HG03060 (cell line): ENCODE results near the gene KCTD17.

Experiments
- ATAC-seq: cut with Tn5 transposase; IDR thresholded peaks from one replicate; pipeline ENCODE4 v1.9.1; 2021; ENCODE audit warnings: low read depth, moderate number of reproducible peaks; ENCODE audit not compliant: unreplicated experiment

Gene KCTD17

GRCh38 chr22:37051391-37052385 lies at the start of gene KCTD17:
Gene KCTD17 (plus strand): TSS chr22:37051742. CDS start chr22:37051761, 19 bp downstream.
- no peak for ATAC-seq

GRCh38 chr22:37001826-37002225 lies 49.7 kb upstream of the KCTD17 start:
- no peak for ATAC-seq

- ATAC-seq = no peak
Measured at GRCh38 chr22:37002633-37003032, 48.9 kb upstream of the KCTD17 start.

- ATAC-seq = no peak
Measured at GRCh38 chr22:37007651-37008050, 43.9 kb upstream of the KCTD17 start.

- no peak for ATAC-seq
Measured at GRCh38 chr22:37008365-37008764, 43.2 kb upstream of the KCTD17 start.

- ATAC-seq = no peak
Measured at GRCh38 chr22:37009490-37009889, 42.1 kb upstream of the KCTD17 start.

GRCh38 chr22:37010174-37010573 lies 41.4 kb upstream of the KCTD17 start:
- ATAC-seq = no peak

GRCh38 chr22:37010976-37011375 lies 40.6 kb upstream of the KCTD17 start:
- no peak for ATAC-seq

- no peak for ATAC-seq
Measured at GRCh38 chr22:37011472-37011871, 40.1 kb upstream of the KCTD17 start.

- ATAC-seq = no peak
Measured at GRCh38 chr22:37012262-37012904, 39.2 kb upstream of the KCTD17 start.

GRCh38 chr22:37012956-37013355 lies 38.6 kb upstream of the KCTD17 start:
- no peak for ATAC-seq

GRCh38 chr22:37014415-37014806 lies 37.1 kb upstream of the KCTD17 start:
- no peak for ATAC-seq

- ATAC-seq = no peak
Measured at GRCh38 chr22:37014835-37015586, 36.5 kb upstream of the KCTD17 start.

- no peak for ATAC-seq
Measured at GRCh38 chr22:37015587-37015878, 36.0 kb upstream of the KCTD17 start.

- no peak for ATAC-seq
Measured at GRCh38 chr22:37016134-37016910, 35.2 kb upstream of the KCTD17 start.

GRCh38 chr22:37017356-37017755 lies 34.2 kb upstream of the KCTD17 start:
- ATAC-seq = no peak

- no peak for ATAC-seq
Measured at GRCh38 chr22:37018086-37018814, 33.3 kb upstream of the KCTD17 start.

GRCh38 chr22:37018815-37019308 lies 32.7 kb upstream of the KCTD17 start:
- no peak for ATAC-seq

- ATAC-seq = no peak
Measured at GRCh38 chr22:37019309-37020191, 32.0 kb upstream of the KCTD17 start, which contains the start of the genes MPST and TST. Gene MPST (plus strand): TSS chr22:37019742. CDS start chr22:37019837, 95 bp downstream. Gene TST (minus strand): TSS chr22:37019447. CDS start chr22:37018732, 715 bp downstream.
